ENCODE results near the gene TNRC6B. TPM values are rescaled to one million over a fixed set of nuclear protein-coding genes. Genes with fewer than 3 reads are reported as not detected.

The TNRC6B gene
- total and polyA plus RNA-seq, 2 experiments from 2014 or later: 23.7 to 25.8 TPM

GRCh38 chr22:40325315-40325714 lies 147.6 kb downstream of the TNRC6B start:
- Histone ChIP-seq H3K27me3 (no peaks in the 10 kb centered on the region), H3K79me2 (no peaks in the 10 kb centered on the region), H3K36me3 (replicated peaks; ENCODE audit: insufficient read depth, low read depth) (no peaks in the 10 kb centered on the region), H3K9me2 (replicated peaks; ENCODE audit: insufficient read depth) (no peaks in the 10 kb centered on the region), H3K9me3 (ENCODE audit: low read depth) (no peaks in the 10 kb centered on the region), H3K4me3 (no peak overlapping the region), H3K27ac (no peak overlapping the region), H3K4me1 (ENCODE audit: insufficient read depth) (peaks cover 9% of the 10 kb centered on the region), H4K20me1 (ENCODE audit: insufficient read depth, poor library complexity, severe bottlenecking) (no peaks in the 10 kb centered on the region), H2AFZ (no peak overlapping the region), H3K4me2 (no peak overlapping the region)
- TF ChIP-seq EZH2 (IDR thresholded peaks at IDR 0.05; ENCODE audit: borderline replicate concordance) (no peak), EZH2phosphoT487 (IDR thresholded peaks at IDR 0.05; ENCODE audit: low read depth, severe bottlenecking, unreplicated experiment) (no peak)
- TF ChIP-seq, protein P1, sequence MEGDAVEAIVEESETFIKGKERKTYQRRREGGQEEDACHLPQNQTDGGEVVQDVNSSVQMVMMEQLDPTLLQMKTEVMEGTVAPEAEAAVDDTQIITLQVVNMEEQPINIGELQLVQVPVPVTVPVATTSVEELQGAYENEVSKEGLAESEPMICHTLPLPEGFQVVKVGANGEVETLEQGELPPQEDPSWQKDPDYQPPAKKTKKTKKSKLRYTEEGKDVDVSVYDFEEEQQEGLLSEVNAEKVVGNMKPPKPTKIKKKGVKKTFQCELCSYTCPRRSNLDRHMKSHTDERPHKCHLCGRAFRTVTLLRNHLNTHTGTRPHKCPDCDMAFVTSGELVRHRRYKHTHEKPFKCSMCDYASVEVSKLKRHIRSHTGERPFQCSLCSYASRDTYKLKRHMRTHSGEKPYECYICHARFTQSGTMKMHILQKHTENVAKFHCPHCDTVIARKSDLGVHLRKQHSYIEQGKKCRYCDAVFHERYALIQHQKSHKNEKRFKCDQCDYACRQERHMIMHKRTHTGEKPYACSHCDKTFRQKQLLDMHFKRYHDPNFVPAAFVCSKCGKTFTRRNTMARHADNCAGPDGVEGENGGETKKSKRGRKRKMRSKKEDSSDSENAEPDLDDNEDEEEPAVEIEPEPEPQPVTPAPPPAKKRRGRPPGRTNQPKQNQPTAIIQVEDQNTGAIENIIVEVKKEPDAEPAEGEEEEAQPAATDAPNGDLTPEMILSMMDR (IDR thresholded peaks at IDR 0.05; ENCODE audit: poor library complexity): no peak
- no peak for DNase-seq (ENCODE audit: low spot score)
- WGBS (ENCODE audit: low lambda C conversion rate, missing lambda C conversion rate): over 99% methylated on average over 6 of the region's 6 CpGs

DNA sequence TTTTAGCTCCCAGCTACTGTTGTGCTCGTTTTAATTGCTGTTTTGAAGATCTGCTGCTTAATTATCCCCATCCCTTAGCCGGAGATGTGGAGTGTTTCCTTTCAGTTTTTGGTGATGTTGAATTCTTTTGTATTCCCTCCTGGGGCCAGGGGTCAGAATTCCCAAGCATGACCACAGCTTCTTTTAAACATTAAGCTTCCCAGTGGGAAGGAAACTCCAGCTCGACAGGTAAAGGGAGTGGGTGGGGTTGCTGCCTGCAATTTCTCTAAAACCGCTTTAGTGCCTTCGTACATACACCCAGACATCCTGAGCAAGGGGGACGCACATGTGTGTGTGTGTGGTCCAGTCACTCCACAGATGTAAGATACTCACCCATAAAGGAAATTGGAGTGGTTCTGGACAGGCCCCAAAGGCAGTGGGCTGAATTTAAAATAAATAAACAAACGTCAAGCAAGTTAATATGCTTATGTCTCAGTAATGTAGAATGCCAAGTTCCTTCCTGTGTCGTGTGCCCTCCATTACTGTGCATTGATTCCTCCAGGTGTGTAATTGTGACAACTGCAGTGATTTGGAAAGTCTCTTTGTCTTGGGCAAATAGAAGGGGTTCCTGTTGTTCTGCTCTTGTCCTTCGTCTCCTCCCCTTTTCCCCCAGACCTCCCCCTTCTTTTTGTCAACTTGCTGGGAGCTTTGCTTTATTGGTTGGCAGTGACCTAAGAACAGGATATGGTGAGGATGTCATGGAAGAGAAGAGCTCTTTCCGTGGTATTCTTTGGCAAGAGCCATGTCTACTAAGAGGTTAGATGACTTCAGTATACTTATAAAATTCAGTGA lies 149.4 kb downstream of the TNRC6B start:
- 44% methylated on average over 10 of the region's 10 CpGs for WGBS (ENCODE audit: low lambda C conversion rate, missing lambda C conversion rate)
- TF ChIP-seq, protein P1 (IDR thresholded peaks at IDR 0.05; ENCODE audit: poor library complexity): no peak
- no peak for TF ChIP-seq EZH2 (IDR thresholded peaks at IDR 0.05; ENCODE audit: borderline replicate concordance)
- no peak for TF ChIP-seq EZH2phosphoT487 (IDR thresholded peaks at IDR 0.05; ENCODE audit: low read depth, severe bottlenecking, unreplicated experiment)
- H3K4me2 ChIP-seq: peak overlapping the region; percentile 34
- no peak overlapping the region for H2AFZ ChIP-seq
- H3K4me1 ChIP-seq (ENCODE audit: insufficient read depth): peaks cover 9% of the 10 kb centered on the region
- H3K9me3 ChIP-seq (ENCODE audit: low read depth): no peaks in the 10 kb centered on the region
- no peaks in the 10 kb centered on the region for H3K27me3 ChIP-seq
- no peaks in the 10 kb centered on the region for H3K9me2 ChIP-seq (replicated peaks; ENCODE audit: insufficient read depth)
- no peaks in the 10 kb centered on the region for H4K20me1 ChIP-seq (ENCODE audit: insufficient read depth, poor library complexity, severe bottlenecking)
- no peaks in the 10 kb centered on the region for H3K79me2 ChIP-seq
- H3K4me3 ChIP-seq: no peak overlapping the region
- no peaks in the 10 kb centered on the region for H3K36me3 ChIP-seq (replicated peaks; ENCODE audit: insufficient read depth, low read depth)
- H3K27ac ChIP-seq: peak overlapping the region; percentile 65
- peak; percentile 19 for DNase-seq (ENCODE audit: low spot score)

GRCh38 chr22:40328546-40329456 lies 151.1 kb downstream of the TNRC6B start:
- peaks cover 9% of the 10 kb centered on the region for H3K4me1 ChIP-seq (ENCODE audit: insufficient read depth)
- TF ChIP-seq EZH2 (IDR thresholded peaks at IDR 0.05; ENCODE audit: borderline replicate concordance): no peak
- TF ChIP-seq, protein P1 (IDR thresholded peaks at IDR 0.05; ENCODE audit: poor library complexity): no peak
- H3K27me3 ChIP-seq: no peaks in the 10 kb centered on the region
- no peaks in the 10 kb centered on the region for H3K79me2 ChIP-seq
- no peak overlapping the region for H3K27ac ChIP-seq
- WGBS (ENCODE audit: low lambda C conversion rate, missing lambda C conversion rate): 92% methylated on average over 9 of the region's 9 CpGs
- no peak overlapping the region for H3K4me2 ChIP-seq
- H3K9me3 ChIP-seq (ENCODE audit: low read depth): no peaks in the 10 kb centered on the region
- DNase-seq (ENCODE audit: low spot score): no peak
- no peaks in the 10 kb centered on the region for H4K20me1 ChIP-seq (ENCODE audit: insufficient read depth, poor library complexity, severe bottlenecking)
- H2AFZ ChIP-seq: no peak overlapping the region
- H3K9me2 ChIP-seq (replicated peaks; ENCODE audit: insufficient read depth): no peaks in the 10 kb centered on the region
- no peak overlapping the region for H3K4me3 ChIP-seq
- H3K36me3 ChIP-seq (replicated peaks; ENCODE audit: insufficient read depth, low read depth): no peaks in the 10 kb centered on the region
